Skeletal muscle tissue (tissue), 5 donors: ENCODE results near the gene RPS13. TPM values are rescaled to one million over a fixed set of nuclear protein-coding genes. Genes with fewer than 3 reads are reported as not detected.
"Not testable (repeated sequence)": the region's sequence is repeated elsewhere in the genome, so short reads cannot be mapped to it uniquely, and the experiment has no call there.

Experiments
- H3K27ac ChIP-seq: one replicate; pipeline ENCODE4 v1.7.0; 2013; ENCODE audit warnings: mild to moderate bottlenecking, low read depth, low read length, inconsistent platforms
- H3K27me3 ChIP-seq, 3 donors: one replicate each; pipeline ENCODE4 v1.7.0; 2013; ENCODE audit warnings: low read length in 3 of 3; ENCODE audit not compliant: control insufficient read depth in 3 of 3, insufficient read depth in 3 of 3
- H3K36me3 ChIP-seq, 3 donors: one replicate each; pipeline ENCODE4 v1.7.0; 2013; ENCODE audit warnings: low read length in 3 of 3; ENCODE audit not compliant: control insufficient read depth in 3 of 3, insufficient read depth in 3 of 3
- H3K4me1 ChIP-seq, 3 donors: one replicate each; pipeline ENCODE4 v1.7.0; 2013; ENCODE audit warnings: low read length in 3 of 3, mild to moderate bottlenecking in 3 of 3; ENCODE audit not compliant: control insufficient read depth in 3 of 3, insufficient read depth in 3 of 3
- H3K4me3 ChIP-seq, 3 donors: one replicate each; pipeline ENCODE4 v1.7.0; 2013; ENCODE audit warnings: low read length in 3 of 3
- H3K9ac ChIP-seq, 3 donors: one replicate each; pipeline ENCODE4 v1.7.0; 2013; ENCODE audit warnings: low read length in 3 of 3, mild to moderate bottlenecking in 3 of 3, moderate library complexity in 2 of 3, low read depth in 1 of 3
- H3K9me3 ChIP-seq, 3 donors: one replicate each; pipeline ENCODE4 v1.7.0; 2013; ENCODE audit warnings: low read length in 3 of 3; ENCODE audit not compliant: control insufficient read depth in 3 of 3
- small RNA-seq: library from RNA; depleted of rRNA; stranded (forward); fragments of <200 nt; gene quantifications from one replicate; pipeline ENCODE3, GENCODE V24; 2014
- total RNA-seq: library from RNA; depleted of rRNA; stranded (reverse); fragments of >200 nt; gene quantifications from one replicate; pipeline ENCODE4 v1.2.3, GENCODE V29; 2014
- donor health status: Osteomylitis.

The RPS13 gene
- total RNA-seq, 1 donor from 2014 or later = 3,269 TPM

GRCh38 chr11:17036666-17037658 lies 40.5 kb downstream of the RPS13 start:
- Histone ChIP-seq H3K9me3 (no peaks in the 10 kb centered on the region), H3K27me3 (no peaks in the 10 kb centered on the region), H3K27ac (no peak overlapping the region), H3K4me3 (no peak overlapping the region), H3K4me1 (no peaks in the 10 kb centered on the region), H3K9ac (no peak overlapping the region), H3K36me3 (no peaks in the 10 kb centered on the region)

GRCh38 chr11:17034027-17034426 lies 43.4 kb downstream of the RPS13 start:
- not testable (repeated sequence) for H3K4me3 ChIP-seq, H3K9me3 ChIP-seq, H3K36me3 ChIP-seq, H3K9ac ChIP-seq, H3K27ac ChIP-seq, H3K4me1 ChIP-seq, H3K27me3 ChIP-seq

GRCh38 chr11:17026487-17027082 lies 50.9 kb downstream of the RPS13 start:
- Histone ChIP-seq H3K4me1 (no peaks in the 10 kb centered on the region), H3K9ac (no peak overlapping the region), H3K27ac (no peak overlapping the region), H3K9me3 (no peaks in the 10 kb centered on the region), H3K4me3 (no peak overlapping the region), H3K27me3 (no peaks in the 10 kb centered on the region), H3K36me3 (no peaks in the 10 kb centered on the region)

- Histone ChIP-seq H3K9ac (no peak overlapping the region), H3K27ac (no peak overlapping the region), H3K36me3 (no peaks in the 10 kb centered on the region), H3K27me3 (no peaks in the 10 kb centered on the region), H3K4me3 (no peak overlapping the region), H3K4me1 (no peaks in the 10 kb centered on the region), H3K9me3 (no peaks in the 10 kb centered on the region)
These were observed 52.5 kb downstream of the RPS13 start for GRCh38 chr11:17024924-17025323.

Small RNA genes within 50 kb of the gene (small RNA-seq; reads per million reads assigned to genes)
- gene RNU6-593P (not detected), gene SNORD14A (12.6 reads per million, percentile 93 among the genes with 10 or more reads in this experiment), gene SNORD14B (not detected)

Other genes starting within 250 kb of the RPS13 start
- 5.2 TPM for gene PLEKHA7, start 63.3 kb downstream of the RPS13 start, total RNA-seq
- 19.3 TPM for gene PIK3C2A, start 130.3 kb upstream of the RPS13 start, total RNA-seq
- gene NUCB2, start 199.1 kb upstream of the RPS13 start, total RNA-seq = 24.0 TPM